ENCODE measurements around the gene DDX1.

GRCh38 chr2:15633971-15634346 is 42.3 kb downstream of the DDX1 start:
- no peak for TF ChIP-seq POLR2AphosphoS5 (IDR thresholded peaks at IDR 0.05)
- TF ChIP-seq, protein P1, sequence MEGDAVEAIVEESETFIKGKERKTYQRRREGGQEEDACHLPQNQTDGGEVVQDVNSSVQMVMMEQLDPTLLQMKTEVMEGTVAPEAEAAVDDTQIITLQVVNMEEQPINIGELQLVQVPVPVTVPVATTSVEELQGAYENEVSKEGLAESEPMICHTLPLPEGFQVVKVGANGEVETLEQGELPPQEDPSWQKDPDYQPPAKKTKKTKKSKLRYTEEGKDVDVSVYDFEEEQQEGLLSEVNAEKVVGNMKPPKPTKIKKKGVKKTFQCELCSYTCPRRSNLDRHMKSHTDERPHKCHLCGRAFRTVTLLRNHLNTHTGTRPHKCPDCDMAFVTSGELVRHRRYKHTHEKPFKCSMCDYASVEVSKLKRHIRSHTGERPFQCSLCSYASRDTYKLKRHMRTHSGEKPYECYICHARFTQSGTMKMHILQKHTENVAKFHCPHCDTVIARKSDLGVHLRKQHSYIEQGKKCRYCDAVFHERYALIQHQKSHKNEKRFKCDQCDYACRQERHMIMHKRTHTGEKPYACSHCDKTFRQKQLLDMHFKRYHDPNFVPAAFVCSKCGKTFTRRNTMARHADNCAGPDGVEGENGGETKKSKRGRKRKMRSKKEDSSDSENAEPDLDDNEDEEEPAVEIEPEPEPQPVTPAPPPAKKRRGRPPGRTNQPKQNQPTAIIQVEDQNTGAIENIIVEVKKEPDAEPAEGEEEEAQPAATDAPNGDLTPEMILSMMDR (IDR thresholded peaks at IDR 0.05) = no peak
